IMR-90 (cell line): ENCODE measurements around the gene MEIS1. TPM values are rescaled to one million over a fixed set of nuclear protein-coding genes. Genes with fewer than 3 reads are reported as not detected.

Source experiments
- ATAC-seq: fragments of 200-7000 bp; cut with Tn5 transposase; 2 replicates; pipeline ENCODE4 v1.9.1; 2020; ENCODE audit warnings: low read depth, mild to moderate bottlenecking, moderate library complexity
- BruUV-seq: library from RNA; stranded (reverse); fragments of 400-500 nt; replicated peaks from 2 replicates; lab custom pipeline; 2021; lab: Mats Ljungman, UMichigan
- CTCF ChIA-PET: fragments of 300-600 bp; formaldehyde crosslinking; extraction: SDS; loops from one replicate; lab custom pipeline; 2021; ENCODE audit warnings: antibody characterized with exemption; lab: Yijun Ruan, JAX
- POLR2A ChIA-PET: fragments of 300-600 bp; sonication (Branson Sonifier 250); formaldehyde crosslinking; loops from one replicate; lab custom pipeline; 2022; ENCODE audit warnings: antibody characterized with exemption; ENCODE audit not compliant: unreplicated experiment; lab: Charles Lee
- DNase-seq: peaks from one replicate; pipeline ENCODE4 v3.0.0; 2013
- H2AFZ ChIP-seq: replicated peaks from 2 replicates; pipeline ENCODE3; 2013; ENCODE audit warnings: low read length, mild to moderate bottlenecking; ENCODE audit not compliant: poor library complexity
- H2AK5ac ChIP-seq: 2 replicates; pipeline ENCODE4 v1.6.1; 2013; ENCODE audit warnings: low read depth, low read length, inconsistent platforms
- H2AK9ac ChIP-seq: replicated peaks from 2 replicates; pipeline ENCODE3; 2013; ENCODE audit warnings: mild to moderate bottlenecking, low read depth, low read length, moderate library complexity; ENCODE audit not compliant: poor library complexity
- H2BK120ac ChIP-seq: 2 replicates; pipeline ENCODE4 v1.6.1; 2013; ENCODE audit warnings: low read depth, low read length, inconsistent platforms
- H2BK15ac ChIP-seq: 3 replicates; pipeline ENCODE4 v1.6.1; 2013; ENCODE audit warnings: low read depth, low read length, inconsistent platforms
- H2BK20ac ChIP-seq: 2 replicates; pipeline ENCODE4 v1.6.1; 2013; ENCODE audit warnings: low read depth, mild to moderate bottlenecking, inconsistent platforms, low read length, moderate library complexity
- H2BK5ac ChIP-seq: 2 replicates; pipeline ENCODE4 v1.6.1; 2013; ENCODE audit warnings: mild to moderate bottlenecking, low read depth, low read length, inconsistent platforms; ENCODE audit not compliant: poor library complexity, severe bottlenecking
- H3K14ac ChIP-seq: replicated peaks from 2 replicates; pipeline ENCODE4 v1.6.1; 2013; ENCODE audit warnings: low read depth, low read length, inconsistent platforms
- H3K18ac ChIP-seq: 2 replicates; pipeline ENCODE4 v1.6.1; 2013; ENCODE audit warnings: low read depth, low read length, control low read depth
- H3K23ac ChIP-seq: 2 replicates; pipeline ENCODE4 v1.6.1; 2013; ENCODE audit warnings: low read depth, low read length, inconsistent platforms
- H3K27ac ChIP-seq: 2 replicates; pipeline ENCODE4 v1.5.1; 2013; ENCODE audit warnings: mild to moderate bottlenecking, control low read depth, low read length; ENCODE audit not compliant: insufficient read depth
- H3K27me3 ChIP-seq: 2 replicates; pipeline ENCODE4 v1.6.1; 2013; ENCODE audit warnings: low read length; ENCODE audit not compliant: control insufficient read depth, insufficient read depth
- H3K36me3 ChIP-seq: 2 replicates; pipeline ENCODE4 v1.6.1; 2013; ENCODE audit warnings: low read length, mixed read lengths; ENCODE audit not compliant: control insufficient read depth, insufficient read depth
- H3K4ac ChIP-seq: 2 replicates; pipeline ENCODE4 v1.6.1; 2013; ENCODE audit warnings: low read depth, low read length, inconsistent platforms
- H3K4me1 ChIP-seq: 2 replicates; pipeline ENCODE4 v1.6.1; 2013; ENCODE audit warnings: low read length, mixed read lengths; ENCODE audit not compliant: control insufficient read depth, insufficient read depth
- H3K4me2 ChIP-seq: 2 replicates; pipeline ENCODE4 v1.6.1; 2013; ENCODE audit warnings: low read depth, mild to moderate bottlenecking, control low read depth, low read length, moderate library complexity
- H3K4me3 ChIP-seq: 2 replicates; pipeline ENCODE4 v1.5.1; 2013; ENCODE audit warnings: low read depth, mild to moderate bottlenecking, control low read depth, low read length, moderate library complexity; ENCODE audit not compliant: insufficient read depth
- H3K56ac ChIP-seq: 2 replicates; pipeline ENCODE4 v1.6.1; 2013; ENCODE audit warnings: low read length, inconsistent platforms; ENCODE audit not compliant: insufficient read depth; ENCODE audit errors: extremely low read depth
- H3K79me1 ChIP-seq, 2 experiments: 2 replicates each; pipeline ENCODE4 v1.6.1; 2013; ENCODE audit warnings: low read length in 2 of 2, inconsistent platforms in 1 of 2, low read depth in 1 of 2
- H3K9ac ChIP-seq: 2 replicates; pipeline ENCODE4 v1.6.1; 2013; ENCODE audit warnings: low read depth, low read length, control low read depth
- H3K9me1 ChIP-seq: 2 replicates; pipeline ENCODE4 v1.6.1; 2013; ENCODE audit warnings: low read length, inconsistent platforms; ENCODE audit not compliant: insufficient read depth
- H3K9me3 ChIP-seq: 2 replicates; pipeline ENCODE4 v1.6.1; 2013; ENCODE audit warnings: low read length; ENCODE audit not compliant: control insufficient read depth, insufficient read depth
- H4K20me1 ChIP-seq: 2 replicates; pipeline ENCODE4 v1.6.1; 2013; ENCODE audit warnings: low read length, inconsistent platforms; ENCODE audit not compliant: insufficient read depth
- H4K5ac ChIP-seq: 2 replicates; pipeline ENCODE4 v1.6.1; 2013; ENCODE audit warnings: mild to moderate bottlenecking, low read depth, low read length, control low read depth
- H4K8ac ChIP-seq, 2 experiments: 2 replicates each; pipeline ENCODE4 v1.6.1; 2013; ENCODE audit warnings: low read depth in 2 of 2, low read length in 2 of 2, control low read depth in 1 of 2, inconsistent platforms in 1 of 2
- H4K91ac ChIP-seq: 2 replicates; pipeline ENCODE4 v1.6.1; 2013; ENCODE audit warnings: low read depth, low read length, inconsistent platforms; ENCODE audit not compliant: insufficient read depth
- CEBPB ChIP-seq: IDR thresholded peaks from 2 replicates; pipeline ENCODE4 v1.6.1; 2012; ENCODE audit warnings: low read depth, low read length, improper control_type of control experiment
- ELK1 ChIP-seq: fragments of 150-350 bp; IDR thresholded peaks from 2 replicates; pipeline ENCODE4 v1.6.1; 2016; ENCODE audit warnings: low read depth, mild to moderate bottlenecking, low read length, moderate library complexity, borderline replicate concordance
- FOS ChIP-seq: fragments of 150-350 bp; IDR thresholded peaks from 2 replicates; pipeline ENCODE4 v1.6.1; 2016; ENCODE audit warnings: low read depth, low read length
- MAFK ChIP-seq: IDR thresholded peaks from 2 replicates; pipeline ENCODE4 v1.6.1; 2012; ENCODE audit warnings: low read depth, low read length, improper control_type of control experiment
- MAZ ChIP-seq: IDR thresholded peaks from 2 replicates; pipeline ENCODE4 v1.6.1; 2012; ENCODE audit warnings: low read depth, mild to moderate bottlenecking, low read length, improper control_type of control experiment, moderate library complexity, borderline replicate concordance
- NFE2L2 ChIP-seq: fragments of 150-350 bp; IDR thresholded peaks from 2 replicates; pipeline ENCODE4 v1.6.1; 2016; ENCODE audit warnings: low read depth, mild to moderate bottlenecking, low read length
- POLR2A ChIP-seq: IDR thresholded peaks from 2 replicates; pipeline ENCODE4 v1.6.1; 2012; ENCODE audit warnings: mild to moderate bottlenecking, low read depth, low read length
- RAD21 ChIP-seq: IDR thresholded peaks from 2 replicates; pipeline ENCODE4 v1.6.1; 2012; ENCODE audit warnings: low read length, improper control_type of control experiment
- RCOR1 ChIP-seq: IDR thresholded peaks from 2 replicates; pipeline ENCODE4 v1.6.1; 2012; ENCODE audit warnings: mild to moderate bottlenecking, low read length, improper control_type of control experiment; ENCODE audit not compliant: insufficient replicate concordance
- RFX5 ChIP-seq: IDR thresholded peaks from 2 replicates; pipeline ENCODE4 v1.8.0; 2012; ENCODE audit warnings: low read depth, mild to moderate bottlenecking, low read length, moderate library complexity
- SMC3 ChIP-seq: fragments of 150-350 bp; IDR thresholded peaks from 2 replicates; pipeline ENCODE4 v1.6.1; 2016; ENCODE audit warnings: low read depth, mild to moderate bottlenecking, antibody characterized with exemption, low read length, moderate library complexity
- USF2 ChIP-seq: fragments of 150-350 bp; IDR thresholded peaks from 2 replicates; pipeline ENCODE4 v1.6.1; 2017; ENCODE audit warnings: mild to moderate bottlenecking, antibody characterized with exemption, low read length, low read depth
- WGBS, 2 experiments: methylation state at CpG; one replicate each; pipeline versions ENCODE4 v1.1.5 to v1.1.7; 2013; ENCODE audit warnings: missing lambda C conversion rate in 2 of 2; ENCODE audit not compliant: insufficient read length in 1 of 2; ENCODE audit errors: extremely low coverage in 2 of 2; 5-methylcytosine and 5-hydroxymethylcytosine counted together
- dilution Hi-C: fragments of 300-500 bp; cut with HindIII; formaldehyde crosslinking; loops from one replicate; pipeline ENCODE4 v1.14.3; 2018; ENCODE audit warnings: low sequenced_read_pairs; ENCODE audit not compliant: unreplicated experiment
- in situ Hi-C: fragments of 300-500 bp; cut with MboI; formaldehyde crosslinking; loops from 3 replicates; pipeline ENCODE4 v1.14.3; 2019; ENCODE audit warnings: low sequenced_read_pairs, inconsistent platforms, mixed read lengths
- intact Hi-C: fragments of 100-400 bp; cut with micrococcal nuclease; formaldehyde crosslinking; loops from 2 replicates; pipeline ENCODE4 v1.10.0; 2022
- polyA plus RNA-seq, 3 experiments: library from polyadenylated mRNA; depleted of rRNA; stranded (reverse); fragments of >200 nt; gene quantifications; 2 replicates each; pipeline ENCODE4 v1.2.3, GENCODE V29; 2012; ENCODE audit warnings: low replicate concordance in 1 of 3
- total RNA-seq: library from RNA; depleted of rRNA; stranded (reverse); fragments of >200 nt; gene quantifications from 2 replicates; pipeline ENCODE4 v1.2.3, GENCODE V29; 2012

The MEIS1 gene
- total and polyA plus RNA-seq, 2 of the 4 experiments (the other 2 are of a cell fraction) = 54.4 to 157 TPM

GRCh38 chr2:66522611-66523376 is 87.9 kb downstream of the MEIS1 start (continued):
- no peak for TF ChIP-seq FOS

- no TSS peak for BruUV-seq
Measured at GRCh38 chr2:66523377-66523969, 88.5 kb downstream of the MEIS1 start.

More at GRCh38 chr2:66523377-66523969, 88.5 kb downstream of the MEIS1 start:
- no peak overlapping the region for H3K56ac ChIP-seq
- H2BK120ac ChIP-seq = no peak overlapping the region
- no peak overlapping the region for H3K18ac ChIP-seq
- H2BK5ac ChIP-seq = peak overlapping the region; percentile 16
- no peak overlapping the region for H4K5ac ChIP-seq
- peaks cover 39 to 81% of the 10 kb centered on the region in 2 experiments for H3K79me1 ChIP-seq
- no peaks in the 10 kb centered on the region for H3K9me3 ChIP-seq
- no peak overlapping the region for H3K27ac ChIP-seq
- no peak overlapping the region for H2AFZ ChIP-seq
- H4K8ac ChIP-seq = no peak overlapping the region
- intact Hi-C loops (no loop called here), in situ Hi-C loops (no loop called here), dilution Hi-C loops (no loop called here)
- H3K36me3 ChIP-seq = peaks cover 34% of the 10 kb centered on the region
- H3K9me1 ChIP-seq = peaks cover 25% of the 10 kb centered on the region
- ATAC-seq = no peak
- H2BK15ac ChIP-seq = no peak overlapping the region
- TF ChIP-seq FOS = no peak
- TF ChIP-seq CEBPB = no peak
- TF ChIP-seq ELK1 = no peak
- TF ChIP-seq POLR2A = no peak
- no peak for TF ChIP-seq SMC3
- no peak for TF ChIP-seq USF2
- no peak for TF ChIP-seq MAFK
- TF ChIP-seq NFE2L2 = no peak
- no peak for TF ChIP-seq MAZ
- TF ChIP-seq RFX5 = no peak
- no peak for TF ChIP-seq RCOR1
- no peak for TF ChIP-seq RAD21
- H4K91ac ChIP-seq = no peak overlapping the region
- peaks cover 71% of the 10 kb centered on the region for H4K20me1 ChIP-seq
- no peak overlapping the region for H2AK9ac ChIP-seq
- H3K9ac ChIP-seq = no peak overlapping the region
- ChIA-PET CTCF (no interaction called here), POLR2A (no interaction called here)
- no peak overlapping the region for H2AK5ac ChIP-seq
- H3K4me3 ChIP-seq = no peak overlapping the region
- no peaks in the 10 kb centered on the region for H3K27me3 ChIP-seq
- H3K4me2 ChIP-seq = no peak overlapping the region
- H3K4ac ChIP-seq = no peak overlapping the region
- H3K14ac ChIP-seq = no peak overlapping the region
- H2BK20ac ChIP-seq = no peak overlapping the region
- WGBS, 2 experiments = no CpG with 5 or more reads among the region's 5 CpGs
- no peak for DNase-seq
- H3K23ac ChIP-seq = no peak overlapping the region
- H3K4me1 ChIP-seq = peaks cover 18% of the 10 kb centered on the region
